SKM-1 (cell line): Measurements from ENCODE around the gene ATL1.
"Not testable (repeated sequence)": the region's sequence is repeated elsewhere in the genome, so short reads cannot be mapped to it uniquely, and the experiment has no call there.

Experiments used
- DNase-seq: peaks from one replicate; lab custom pipeline; 2025; ENCODE audit not compliant: unreplicated experiment; lab: John Stamatoyannopoulos, UW

The ATL1 gene

GRCh38 chr14:50647753-50648152, 87.8 kb downstream of the ATL1 start:
- no peak for DNase-seq

GRCh38 chr14:50649691-50650090, 89.7 kb downstream of the ATL1 start:
- DNase-seq, result no peak

- no peak for DNase-seq
Observed at GRCh38 chr14:50656776-50657175, 96.8 kb downstream of the ATL1 start.

- DNase-seq, result no peak
Observed at GRCh38 chr14:50657753-50658152, 97.8 kb downstream of the ATL1 start.

GRCh38 chr14:50658203-50658602, 98.3 kb downstream of the ATL1 start:
- no peak for DNase-seq

GRCh38 chr14:50659327-50659974, 99.5 kb downstream of the ATL1 start:
- DNase-seq, result no peak

- DNase-seq, result not testable (repeated sequence)
Observed at GRCh38 chr14:50664579-50664978, 104.6 kb downstream of the ATL1 start.

GRCh38 chr14:50665300-50665699, 105.4 kb downstream of the ATL1 start:
- not testable (repeated sequence) for DNase-seq

GRCh38 chr14:50666772-50667683, 107.1 kb downstream of the ATL1 start:
- no peak for DNase-seq

GRCh38 chr14:50667684-50667995, 107.7 kb downstream of the ATL1 start:
- no peak for DNase-seq

GRCh38 chr14:50667996-50668825, 108.3 kb downstream of the ATL1 start, which contains the start of gene SAV1:
Gene SAV1 (minus strand): TSS chr14:50668306. CDS start chr14:50667967, 339 bp downstream.
- no peak for DNase-seq

- no peak for DNase-seq
Observed at GRCh38 chr14:50668826-50669143, 108.8 kb downstream of the ATL1 start.

GRCh38 chr14:50669441-50669986, 109.6 kb downstream of the ATL1 start:
- no peak for DNase-seq

GRCh38 chr14:50670196-50670865, 110.4 kb downstream of the ATL1 start:
- DNase-seq, result no peak

- DNase-seq, result no peak
Observed at GRCh38 chr14:50670866-50671256, 110.9 kb downstream of the ATL1 start.

GRCh38 chr14:50675597-50675996, 115.7 kb downstream of the ATL1 start:
- no peak for DNase-seq

GRCh38 chr14:50676814-50677516, 117.0 kb downstream of the ATL1 start:
- DNase-seq, result no peak

- DNase-seq, result peak; percentile 1
Observed at GRCh38 chr14:50677527-50678063, 117.7 kb downstream of the ATL1 start.

GRCh38 chr14:50678163-50678562, 118.2 kb downstream of the ATL1 start:
- DNase-seq, result no peak

GRCh38 chr14:50679674-50680073, 119.7 kb downstream of the ATL1 start:
- no peak for DNase-seq
